H1 (cell line): ENCODE results near the gene MMP20. TPM values are rescaled to one million over a fixed set of nuclear protein-coding genes. Genes with fewer than 3 reads are reported as not detected.

Experiments used
- CTCF ChIA-PET: fragments of 300-600 bp; sonication (Branson Sonifier 250); formaldehyde crosslinking; loops from one replicate; lab custom pipeline; 2021; ENCODE audit not compliant: partially characterized antibody; lab: Charles Lee
- POLR2A ChIA-PET: fragments of 300-600 bp; sonication (Branson Sonifier 250); formaldehyde crosslinking; loops from one replicate; lab custom pipeline; 2021; ENCODE audit warnings: inconsistent platforms; ENCODE audit not compliant: partially characterized antibody; lab: Charles Lee
- DNase-seq, 2 experiments: peaks; one replicate each; pipeline versions ENCODE4 v3.0.0 to v3.0.0-alpha.2; 2010 to 2022; ENCODE audit warnings: low spot score in 2 of 2, low read depth in 1 of 2, mixed read lengths in 1 of 2
- FAIRE-seq: peaks from 2 replicates; lab custom pipeline; 2011; peaks lifted over from hg19 to GRCh38; lab: Jason Lieb, UNC
- H2AFZ ChIP-seq: 2 replicates; pipeline ENCODE4 v1.8.1; 2012; ENCODE audit warnings: low read length, inconsistent platforms
- H2AK5ac ChIP-seq: 2 replicates; pipeline ENCODE4 v1.6.1; 2013; ENCODE audit warnings: low read depth, low read length
- H2BK120ac ChIP-seq: replicated peaks from 2 replicates; pipeline ENCODE3; 2013; ENCODE audit warnings: low read depth, low read length, inconsistent platforms
- H2BK12ac ChIP-seq: 2 replicates; pipeline ENCODE4 v1.6.1; 2013; ENCODE audit warnings: low read depth, low read length
- H2BK15ac ChIP-seq: 2 replicates; pipeline ENCODE4 v1.6.1; 2013; ENCODE audit warnings: low read length
- H2BK20ac ChIP-seq: 2 replicates; pipeline ENCODE4 v1.6.1; 2013; ENCODE audit warnings: low read length
- H2BK5ac ChIP-seq: 2 replicates; pipeline ENCODE4 v1.6.1; 2013; ENCODE audit warnings: low read depth, low read length
- H3K14ac ChIP-seq: 2 replicates; pipeline ENCODE4 v1.6.1; 2013; ENCODE audit warnings: inconsistent platforms; ENCODE audit not compliant: insufficient read length
- H3K18ac ChIP-seq: 2 replicates; pipeline ENCODE4 v1.6.1; 2013; ENCODE audit warnings: low read length; ENCODE audit errors: extremely low read depth
- H3K23ac ChIP-seq: 2 replicates; pipeline ENCODE4 v1.6.1; 2013; ENCODE audit warnings: inconsistent platforms; ENCODE audit not compliant: insufficient read length
- H3K23me2 ChIP-seq: 2 replicates; pipeline ENCODE4 v1.6.1; 2013; ENCODE audit warnings: low read depth, low read length
- H3K27ac ChIP-seq: 2 replicates; pipeline ENCODE4 v1.6.1; 2011; ENCODE audit warnings: low read depth, low read length, inconsistent platforms
- H3K27me3 ChIP-seq, 4 experiments: replicated peaks in 1 of 4; 1 replicate in 1 of 4; 2 replicates in 3 of 4; pipeline versions ENCODE4 v1.6.1 to v1.8.1; 2011 to 2013; ENCODE audit warnings: low read length in 3 of 4, mild to moderate bottlenecking in 3 of 4, inconsistent platforms in 2 of 4, mixed read lengths in 2 of 4, moderate library complexity in 1 of 4; ENCODE audit not compliant: control insufficient read depth in 3 of 4, insufficient read depth in 3 of 4; ENCODE audit errors: extremely low read depth in 1 of 4
- H3K36me3 ChIP-seq, 4 experiments: 2 replicates each; pipeline versions ENCODE4 v1.6.1 to v1.8.1; 2011 to 2013; ENCODE audit warnings: mild to moderate bottlenecking in 4 of 4, low read length in 3 of 4, moderate library complexity in 2 of 4, control low read depth in 1 of 4, inconsistent platforms in 1 of 4; ENCODE audit not compliant: insufficient read depth in 4 of 4, control insufficient read depth in 2 of 4
- H3K4ac ChIP-seq: replicated peaks from 2 replicates; pipeline ENCODE3; 2013; ENCODE audit warnings: low read length, low read depth, mixed read lengths, inconsistent platforms; ENCODE audit not compliant: insufficient read length
- H3K4me1 ChIP-seq, 4 experiments: replicated peaks in 1 of 4; 1 replicate in 1 of 4; 2 replicates in 3 of 4; pipeline versions ENCODE4 v1.6.1 to v1.8.1; 2011 to 2013; ENCODE audit warnings: low read length in 3 of 4, inconsistent platforms in 2 of 4, mixed read lengths in 1 of 4; ENCODE audit not compliant: insufficient read depth in 4 of 4, control insufficient read depth in 3 of 4
- H3K4me2 ChIP-seq, 2 experiments: 2 replicates each; pipeline versions ENCODE4 v1.6.1 to v1.8.1; 2011 to 2013; ENCODE audit warnings: low read depth in 2 of 2, low read length in 2 of 2, control low read depth in 1 of 2, inconsistent platforms in 1 of 2, mild to moderate bottlenecking in 1 of 2; ENCODE audit not compliant: insufficient read depth in 1 of 2
- H3K4me3 ChIP-seq, 4 experiments: fragments of 200-600, 300-600 bp in 1 of 4; sonication (generic), shearing (Covaris generic), sonication (Bioruptor Twin) in 1 of 4; 2 replicates each; pipeline versions ENCODE4 v1.5.1 to v1.8.1; 2011 to 2016; ENCODE audit warnings: low read length in 4 of 4, low read depth in 3 of 4, control low read depth in 2 of 4, inconsistent platforms in 2 of 4, mild to moderate bottlenecking in 2 of 4, mixed read lengths in 1 of 4, moderate library complexity in 1 of 4; ENCODE audit not compliant: insufficient read depth in 2 of 4; ENCODE audit errors: extremely low read depth in 1 of 4
- H3K56ac ChIP-seq: replicated peaks from 2 replicates; pipeline ENCODE3; 2013; ENCODE audit warnings: low read depth, mild to moderate bottlenecking, mixed read lengths, low read length, inconsistent platforms; ENCODE audit not compliant: insufficient read length
- H3K79me1 ChIP-seq: 2 replicates; pipeline ENCODE4 v1.6.1; 2013; ENCODE audit warnings: low read depth, low read length, control low read depth
- H3K79me2 ChIP-seq, 2 experiments: 2 replicates each; pipeline versions ENCODE4 v1.6.1 to v1.8.1; 2012 to 2013; ENCODE audit warnings: low read length in 2 of 2, mild to moderate bottlenecking in 2 of 2, inconsistent platforms in 1 of 2; ENCODE audit not compliant: insufficient read depth in 2 of 2, control insufficient read depth in 1 of 2
- H3K9ac ChIP-seq, 4 experiments: replicated peaks in 1 of 4; 1 replicate in 1 of 4; 2 replicates in 3 of 4; pipeline versions ENCODE4 v1.6.1 to v1.8.1; 2011 to 2013; ENCODE audit warnings: low read depth in 3 of 4, low read length in 3 of 4, control low read depth in 2 of 4, mild to moderate bottlenecking in 2 of 4, moderate library complexity in 2 of 4, inconsistent platforms in 1 of 4; ENCODE audit errors: extremely low read depth in 1 of 4
- H3K9me3 ChIP-seq, 2 experiments: 2 replicates each; pipeline versions ENCODE4 v1.6.1 to v1.8.1; 2012 to 2013; ENCODE audit warnings: mild to moderate bottlenecking in 2 of 2, moderate library complexity in 2 of 2, control low read depth in 1 of 2, inconsistent platforms in 1 of 2, low read depth in 1 of 2, low read length in 1 of 2, mixed read lengths in 1 of 2; ENCODE audit not compliant: insufficient read depth in 2 of 2
- H4K20me1 ChIP-seq, 2 experiments: replicated peaks in 1 of 2; 2 replicates each; pipeline versions ENCODE3 to v1.8.1; 2011 to 2013; ENCODE audit warnings: inconsistent platforms in 2 of 2, low read length in 2 of 2, mild to moderate bottlenecking in 1 of 2; ENCODE audit not compliant: insufficient read depth in 2 of 2, control insufficient read depth in 1 of 2
- H4K5ac ChIP-seq: 2 replicates; pipeline ENCODE4 v1.6.1; 2013; ENCODE audit warnings: low read length, low read depth, mixed read lengths, inconsistent platforms; ENCODE audit not compliant: insufficient read length
- H4K8ac ChIP-seq: 2 replicates; pipeline ENCODE4 v1.8.0; 2013; ENCODE audit warnings: mild to moderate bottlenecking, moderate library complexity, low read length, inconsistent platforms; ENCODE audit not compliant: insufficient read depth; ENCODE audit errors: extremely low read depth
- H4K91ac ChIP-seq: replicated peaks from 2 replicates; pipeline ENCODE3; 2013; ENCODE audit warnings: low read length, mixed read lengths, inconsistent platforms; ENCODE audit not compliant: insufficient read length
- ATF2 ChIP-seq: IDR thresholded peaks from 2 replicates; pipeline ENCODE4 v1.6.1; 2012; ENCODE audit warnings: low read length, inconsistent platforms
- POLR2A ChIP-seq, 2 experiments: IDR thresholded peaks; 1 replicate in 1 of 2; 2 replicates in 1 of 2; pipeline ENCODE4 v1.6.1; 2011; ENCODE audit warnings: low read depth in 2 of 2, low read length in 2 of 2, mild to moderate bottlenecking in 2 of 2; ENCODE audit errors: control extremely low read depth in 1 of 2
- RBBP5 ChIP-seq: IDR thresholded peaks from 2 replicates; pipeline ENCODE4 v1.7.1; 2012; ENCODE audit warnings: low read depth, mild to moderate bottlenecking, inconsistent platforms, low read length, moderate library complexity, borderline replicate concordance
- RXRA ChIP-seq: IDR thresholded peaks from 2 replicates; pipeline ENCODE4 v1.6.1; 2011; ENCODE audit warnings: low read depth, mild to moderate bottlenecking, low read length, moderate library complexity; ENCODE audit not compliant: insufficient read depth
- TAF7 ChIP-seq: optimal IDR thresholded peaks from 2 replicates; pipeline ENCODE3; 2011; ENCODE audit warnings: low read depth, mild to moderate bottlenecking, inconsistent platforms, low read length, moderate library complexity, borderline replicate concordance
- WGBS, 2 experiments: shearing (Covaris generic) in 1 of 2; methylation state at CpG; one replicate each; pipeline versions ENCODE4 v1.1.6 to v1.1.7; 2013 to 2015; ENCODE audit warnings: low lambda C conversion rate in 2 of 2, mixed read lengths in 2 of 2, inconsistent platforms in 1 of 2, low coverage in 1 of 2, missing lambda C conversion rate in 1 of 2; ENCODE audit not compliant: insufficient replicate concordance in 2 of 2, insufficient coverage in 1 of 2, insufficient read length in 1 of 2; ENCODE audit errors: extremely low coverage in 1 of 2, missing lambda C conversion rate in 1 of 2; 5-methylcytosine and 5-hydroxymethylcytosine counted together
- polyA plus RNA-seq, 7 experiments: library from polyadenylated mRNA; depleted of rRNA in 3 of 7; stranded (reverse) in 5 of 7; unstranded in 2 of 7; fragments of >200 nt in 5 of 7; fragments of 200-250 nt in 2 of 7; gene quantifications; 1 replicate in 5 of 7; 2 replicates in 1 of 7; 4 replicates in 1 of 7; pipeline versions ENCODE4 v1.2.1 to v1.2.3, GENCODE V29; 2011 to 2013; ENCODE audit warnings: missing spikeins in 2 of 7, mixed read lengths in 2 of 7
- total RNA-seq: library from RNA; stranded (reverse); fragmentation: NEBNext Ultra II Directional; extraction: Animal tissue kit (Norgen Biotek cat#: 25700); gene quantifications from 2 replicates; pipeline ENCODE4 v1.2.1, GENCODE V29; 2021

MMP20 gene
- total and polyA plus RNA-seq, 2 of the 8 experiments (the other 6 are each of a cell fraction or from before 2014, with no cell fraction given): not detected

- FAIRE-seq: no peak
- POLR2A ChIA-PET: no interaction called here
- no peak overlapping the region for H3K18ac ChIP-seq
These were observed 36.1 kb downstream of the MMP20 start for GRCh38 chr11:102589047-102589459.

More at GRCh38 chr11:102589047-102589459, 36.1 kb downstream of the MMP20 start:
- 81% methylated on average over 2 of the region's 2 CpGs; no CpG with 5 or more reads in 1 of the 2 experiments for WGBS, 2 experiments
- no peak overlapping the region for H2BK15ac ChIP-seq
- no peaks in the 10 kb centered on the region for H4K20me1 ChIP-seq
- no peak overlapping the region for H4K8ac ChIP-seq
- H3K14ac ChIP-seq: no peak overlapping the region
- no peak for TF ChIP-seq RBBP5
- no peak for TF ChIP-seq ATF2
- no peak for TF ChIP-seq TAF7
- TF ChIP-seq RXRA: no peak
- no peak for TF ChIP-seq POLR2A (IDR thresholded peaks at IDR 0.05; ENCODE audit: control extremely low read depth in 1 of 2, low read depth in 2 of 2, low read length in 2 of 2)
- no peaks in the 10 kb centered on the region for H3K9me3 ChIP-seq
- H3K4me2 ChIP-seq: no peak overlapping the region
- H3K4me1 ChIP-seq: no peaks in the 10 kb centered on the region
- H3K27me3 ChIP-seq: no peaks in the 10 kb centered on the region
- H3K27ac ChIP-seq: no peak overlapping the region
- no peak overlapping the region for H2BK120ac ChIP-seq
- H2BK5ac ChIP-seq: no peak overlapping the region
- no peak overlapping the region for H3K4me3 ChIP-seq
- no peak overlapping the region for H2BK20ac ChIP-seq
- H3K56ac ChIP-seq: no peak overlapping the region
- H4K91ac ChIP-seq: no peak overlapping the region
- no peaks in the 10 kb centered on the region for H3K79me1 ChIP-seq
- no peak overlapping the region for H2AK5ac ChIP-seq
- CTCF ChIA-PET: interaction anchor here (0.8 to 1.0 kb wide), 2 partner anchors 11 to 16 kb away, joined by 3 read pairs; no protein-coding TSS in a partner anchor
- no peak overlapping the region for H3K9ac ChIP-seq
- H3K23me2 ChIP-seq: no peaks in the 10 kb centered on the region
- H3K4ac ChIP-seq: no peak overlapping the region
- DNase-seq: no peak
- no peak overlapping the region for H2AFZ ChIP-seq
- no peak overlapping the region for H2BK12ac ChIP-seq
- no peaks in the 10 kb centered on the region for H3K79me2 ChIP-seq
- no peak overlapping the region for H3K23ac ChIP-seq
- no peak overlapping the region for H4K5ac ChIP-seq
- no peaks in the 10 kb centered on the region for H3K36me3 ChIP-seq
